Smooth muscle cell (in vitro differentiated cells): ENCODE data around the gene SCUBE1. TPM values are rescaled to one million over a fixed set of nuclear protein-coding genes. Genes with fewer than 3 reads are reported as not detected.

Source experiments
- DNase-seq: peaks from one replicate; lab custom pipeline; 2025; ENCODE audit not compliant: unreplicated experiment; lab: John Stamatoyannopoulos, UW
- H2AFZ ChIP-seq: fragments of 200-600 bp; sonication (generic); 2 replicates; pipeline ENCODE4 v1.6.0; 2016; ENCODE audit warnings: antibody characterized with exemption, low read depth, mild to moderate bottlenecking
- H3F3A ChIP-seq: fragments of 200-600 bp; sonication (generic); 2 replicates; pipeline ENCODE4 v1.6.0; 2017; ENCODE audit warnings: antibody characterized with exemption, low read depth
- H3K27ac ChIP-seq: fragments of 200-600 bp; sonication (generic); 2 replicates; pipeline ENCODE4 v1.5.1; 2016; ENCODE audit warnings: low read depth, mild to moderate bottlenecking
- H3K27me3 ChIP-seq: fragments of 200-600 bp; sonication (generic); 2 replicates; pipeline ENCODE4 v1.6.1; 2016; ENCODE audit warnings: low read depth, mild to moderate bottlenecking
- H3K36me3 ChIP-seq: fragments of 200-600 bp; sonication (generic); 2 replicates; pipeline ENCODE4 v1.5.1; 2016; ENCODE audit warnings: low read depth
- H3K4me1 ChIP-seq: fragments of 200-600 bp; sonication (generic); 2 replicates; pipeline ENCODE4 v1.5.1; 2016; ENCODE audit warnings: low read depth
- H3K4me2 ChIP-seq: fragments of 200-600 bp; sonication (generic); 2 replicates; pipeline ENCODE4 v1.6.0; 2016; ENCODE audit warnings: mild to moderate bottlenecking
- H3K4me3 ChIP-seq: fragments of 200-600 bp; sonication (generic); 2 replicates; pipeline ENCODE4 v1.5.1; 2016; ENCODE audit warnings: mild to moderate bottlenecking
- H3K79me2 ChIP-seq: fragments of 200-600 bp; sonication (generic); 2 replicates; pipeline ENCODE4 v1.6.0; 2016; ENCODE audit warnings: low read depth, mild to moderate bottlenecking
- H3K9ac ChIP-seq: fragments of 200-600 bp; sonication (generic); 2 replicates; pipeline ENCODE4 v1.6.0; 2016; ENCODE audit warnings: low read depth
- H3K9me3 ChIP-seq: fragments of 200-600 bp; sonication (generic); replicated peaks from 2 replicates; pipeline ENCODE4 v1.5.1; 2016; ENCODE audit warnings: low read depth
- H4K20me1 ChIP-seq: fragments of 200-600 bp; sonication (generic); 2 replicates; pipeline ENCODE4 v1.6.0; 2016; ENCODE audit warnings: low read depth
- CTCF ChIP-seq: fragments of 200-600 bp; sonication (generic); IDR thresholded peaks from 2 replicates; pipeline ENCODE4 v1.5.1; 2017; ENCODE audit warnings: borderline replicate concordance, mild to moderate bottlenecking, antibody characterized with exemption; ENCODE audit not compliant: insufficient read depth, poor library complexity, severe bottlenecking
- WGBS: methylation state at CpG from one replicate; pipeline ENCODE4 v1.1.7; 2016; ENCODE audit warnings: low lambda C conversion rate; 5-methylcytosine and 5-hydroxymethylcytosine counted together
- polyA plus RNA-seq: library from polyadenylated mRNA; unstranded; fragments of >200 nt; fragmentation: Nextera tagmentation; extraction: Ambion mirVana; gene quantifications from 2 replicates; pipeline ENCODE4 v1.2.1, GENCODE V29; 2016
- total RNA-seq: library from RNA; depleted of rRNA; stranded (reverse); fragments of >200 nt; gene quantifications from 2 replicates; pipeline ENCODE4 v1.2.3, GENCODE V29; 2014

SCUBE1 gene
- total and polyA plus RNA-seq, 2 experiments from 2014 or later = 13.4 to 16.3 TPM

- no peaks in the 10 kb centered on the region for H3K9me3 ChIP-seq
- no peak overlapping the region for H3K4me2 ChIP-seq
- H3K27ac ChIP-seq = no peak overlapping the region
- H3K9ac ChIP-seq = no peak overlapping the region
- no peaks in the 10 kb centered on the region for H3F3A ChIP-seq
- DNase-seq = no peak
- no peaks in the 10 kb centered on the region for H3K27me3 ChIP-seq
- TF ChIP-seq CTCF = no peak
- no peak overlapping the region for H3K4me3 ChIP-seq
- H3K36me3 ChIP-seq = no peaks in the 10 kb centered on the region
- no peaks in the 10 kb centered on the region for H3K79me2 ChIP-seq
- H3K4me1 ChIP-seq = no peaks in the 10 kb centered on the region
- H4K20me1 ChIP-seq = no peaks in the 10 kb centered on the region
- WGBS = 97% methylated on average over 26 of the region's 26 CpGs
- no peak overlapping the region for H2AFZ ChIP-seq
Observed at GRCh38 chr22:43208703-43209522, 134.3 kb downstream of the SCUBE1 start.

- no peak for TF ChIP-seq CTCF
- H3K4me1 ChIP-seq = no peaks in the 10 kb centered on the region
- H3K27me3 ChIP-seq = no peaks in the 10 kb centered on the region
- H3K9ac ChIP-seq = no peak overlapping the region
- no peak overlapping the region for H3K4me2 ChIP-seq
- H3F3A ChIP-seq = no peaks in the 10 kb centered on the region
- no peaks in the 10 kb centered on the region for H4K20me1 ChIP-seq
- no peaks in the 10 kb centered on the region for H3K36me3 ChIP-seq
- H3K27ac ChIP-seq = no peak overlapping the region
- no peaks in the 10 kb centered on the region for H3K9me3 ChIP-seq
- DNase-seq = no peak
- H2AFZ ChIP-seq = no peak overlapping the region
- H3K79me2 ChIP-seq = no peaks in the 10 kb centered on the region
- WGBS = 88% methylated on average over 26 of the region's 26 CpGs
- H3K4me3 ChIP-seq = no peak overlapping the region
Observed at GRCh38 chr22:43207849-43208702, 135.1 kb downstream of the SCUBE1 start.

GRCh38 chr22:43207386-43207785 lies 135.8 kb downstream of the SCUBE1 start:
- H4K20me1 ChIP-seq = no peaks in the 10 kb centered on the region
- no peaks in the 10 kb centered on the region for H3F3A ChIP-seq
- no peak overlapping the region for H3K27ac ChIP-seq
- H2AFZ ChIP-seq = no peak overlapping the region
- H3K4me3 ChIP-seq = no peak overlapping the region
- no peaks in the 10 kb centered on the region for H3K9me3 ChIP-seq
- 97% methylated on average over 13 of the region's 13 CpGs for WGBS
- H3K9ac ChIP-seq = no peak overlapping the region
- no peak overlapping the region for H3K4me2 ChIP-seq
- H3K27me3 ChIP-seq = no peaks in the 10 kb centered on the region
- no peaks in the 10 kb centered on the region for H3K36me3 ChIP-seq
- H3K79me2 ChIP-seq = no peaks in the 10 kb centered on the region
- no peak for TF ChIP-seq CTCF
- H3K4me1 ChIP-seq = no peaks in the 10 kb centered on the region
- DNase-seq = no peak
